ENCODE measurements around the gene MEGF11. TPM values are rescaled to one million over a fixed set of nuclear protein-coding genes. Genes with fewer than 3 reads are reported as not detected.

Gene MEGF11
- total RNA-seq, 4 donors from 2014 or later = 0.87 to 7.3 (median 4.9) TPM

DNA sequence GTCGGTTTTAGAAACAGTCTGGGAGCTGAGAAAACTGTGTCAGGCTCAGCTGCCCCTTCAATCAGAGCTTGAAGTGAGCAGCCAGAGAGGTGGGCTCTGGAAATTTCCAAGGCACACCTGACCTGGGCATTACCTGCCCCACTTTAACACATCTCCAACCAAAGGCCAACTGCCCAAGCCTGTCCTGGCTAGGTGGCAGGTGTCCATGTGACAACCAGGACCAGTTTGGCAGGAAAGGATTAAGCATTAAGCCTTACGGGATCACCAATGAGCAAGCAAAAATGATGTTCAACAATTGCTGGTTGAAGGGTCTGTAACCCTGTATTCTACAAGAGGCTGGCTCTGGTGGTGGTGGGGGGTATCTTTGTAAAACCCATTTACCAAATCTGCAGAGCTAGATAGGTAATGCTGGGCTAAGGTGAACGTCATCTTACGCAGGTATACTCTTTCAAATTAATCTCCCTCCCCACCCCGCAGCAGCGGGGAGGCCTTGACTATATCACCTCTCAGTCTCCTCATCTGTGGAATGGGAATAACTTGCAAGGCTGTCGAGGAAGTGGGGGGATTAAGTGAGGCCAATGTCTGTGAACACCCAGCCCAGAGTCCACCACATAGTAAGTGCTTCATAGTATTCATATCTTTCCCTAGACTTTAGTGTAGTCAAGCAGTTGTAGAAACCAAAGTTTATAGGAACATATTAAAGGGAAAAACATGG is 183.2 kb downstream of the MEGF11 start:
- no peaks in the 10 kb centered on the region for H3K4me1 ChIP-seq
- no peaks in the 10 kb centered on the region for H3K9me3 ChIP-seq
- no peak overlapping the region for H3K27ac ChIP-seq
- TF ChIP-seq, protein P1, sequence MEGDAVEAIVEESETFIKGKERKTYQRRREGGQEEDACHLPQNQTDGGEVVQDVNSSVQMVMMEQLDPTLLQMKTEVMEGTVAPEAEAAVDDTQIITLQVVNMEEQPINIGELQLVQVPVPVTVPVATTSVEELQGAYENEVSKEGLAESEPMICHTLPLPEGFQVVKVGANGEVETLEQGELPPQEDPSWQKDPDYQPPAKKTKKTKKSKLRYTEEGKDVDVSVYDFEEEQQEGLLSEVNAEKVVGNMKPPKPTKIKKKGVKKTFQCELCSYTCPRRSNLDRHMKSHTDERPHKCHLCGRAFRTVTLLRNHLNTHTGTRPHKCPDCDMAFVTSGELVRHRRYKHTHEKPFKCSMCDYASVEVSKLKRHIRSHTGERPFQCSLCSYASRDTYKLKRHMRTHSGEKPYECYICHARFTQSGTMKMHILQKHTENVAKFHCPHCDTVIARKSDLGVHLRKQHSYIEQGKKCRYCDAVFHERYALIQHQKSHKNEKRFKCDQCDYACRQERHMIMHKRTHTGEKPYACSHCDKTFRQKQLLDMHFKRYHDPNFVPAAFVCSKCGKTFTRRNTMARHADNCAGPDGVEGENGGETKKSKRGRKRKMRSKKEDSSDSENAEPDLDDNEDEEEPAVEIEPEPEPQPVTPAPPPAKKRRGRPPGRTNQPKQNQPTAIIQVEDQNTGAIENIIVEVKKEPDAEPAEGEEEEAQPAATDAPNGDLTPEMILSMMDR (IDR thresholded peaks at IDR 0.05) = no peak
- TF ChIP-seq EP300 (IDR thresholded peaks at IDR 0.05) = no peak
- no peak for TF ChIP-seq POLR2A (IDR thresholded peaks at IDR 0.05)
- DNase-seq (ENCODE audit: low spot score in 2 of 2) = no peak
- no peaks in the 10 kb centered on the region for H3K36me3 ChIP-seq
- 91 to 95% methylated on average over 7 of the region's 7 CpGs for WGBS, 2 donors
- H3K27me3 ChIP-seq = peaks cover 4 to 8% of the 10 kb centered on the region in 2 donors
- H3K4me3 ChIP-seq = no peak overlapping the region

DNA sequence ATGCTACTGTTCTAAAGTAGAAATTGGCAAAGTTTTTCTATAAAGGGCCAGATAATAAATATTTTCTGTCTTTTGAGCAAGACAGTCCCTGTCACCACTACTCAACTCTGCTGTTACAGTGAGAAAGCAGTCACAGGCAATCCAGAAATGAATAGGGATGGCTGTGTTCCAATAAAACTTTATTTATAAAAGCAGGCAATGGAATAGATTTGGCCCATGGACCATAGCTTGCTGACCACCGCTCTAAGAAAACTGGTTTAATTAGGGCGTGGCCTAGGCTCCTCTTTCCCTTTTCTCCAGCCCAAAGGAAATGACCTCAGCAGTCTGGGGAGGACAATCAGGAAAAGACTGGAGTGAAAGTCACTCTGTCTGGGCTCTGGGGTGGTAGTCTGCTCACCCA is 183.8 kb downstream of the MEGF11 start:
- DNase-seq (ENCODE audit: low spot score in 2 of 2) = no peak
- peaks cover 4 to 13% of the 10 kb centered on the region in 2 donors for H3K27me3 ChIP-seq
- H3K4me3 ChIP-seq = no peak overlapping the region
- no peaks in the 10 kb centered on the region for H3K9me3 ChIP-seq
- no peaks in the 10 kb centered on the region for H3K4me1 ChIP-seq
- H3K36me3 ChIP-seq = no peaks in the 10 kb centered on the region
- 50 to 65% methylated on average over 2 of the region's 2 CpGs for WGBS, 2 donors
- TF ChIP-seq, protein P1 (IDR thresholded peaks at IDR 0.05) = no peak
- no peak for TF ChIP-seq EP300 (IDR thresholded peaks at IDR 0.05)
- no peak overlapping the region for H3K27ac ChIP-seq

DNA sequence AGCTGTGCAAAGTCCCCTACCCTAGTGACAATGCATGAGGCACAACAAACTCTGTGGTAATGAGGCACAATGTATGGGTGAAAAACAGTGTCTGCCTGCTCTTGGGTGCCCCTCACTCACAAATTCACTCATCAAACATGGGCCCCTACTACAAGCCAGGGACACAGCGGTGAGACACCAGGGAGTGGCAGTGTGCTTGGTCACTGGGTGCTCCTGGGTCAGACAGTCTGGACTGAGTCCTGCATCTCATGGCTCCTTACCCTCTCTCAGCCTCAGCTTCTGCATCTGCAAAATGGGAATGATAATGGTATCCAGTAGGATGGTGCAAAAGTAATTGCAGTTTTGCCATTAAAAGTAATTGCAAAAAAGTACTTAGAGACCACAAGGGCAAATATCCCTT is 184.7 kb downstream of the MEGF11 start:
- H3K27me3 ChIP-seq = peaks cover 4 to 15% of the 10 kb centered on the region in 2 donors
- 90 to 91% methylated on average over 1 of the region's 1 CpG for WGBS, 2 donors
- no peak overlapping the region for H3K27ac ChIP-seq
- TF ChIP-seq, protein P1 (IDR thresholded peaks at IDR 0.05) = no peak
- TF ChIP-seq EP300 (IDR thresholded peaks at IDR 0.05) (no peak), POLR2A (IDR thresholded peaks at IDR 0.05) (no peak)
- H3K9me3 ChIP-seq = no peaks in the 10 kb centered on the region
- DNase-seq (ENCODE audit: low spot score in 2 of 2) = no peak
- no peak overlapping the region for H3K4me3 ChIP-seq
- no peaks in the 10 kb centered on the region for H3K4me1 ChIP-seq
- no peaks in the 10 kb centered on the region for H3K36me3 ChIP-seq

DNA sequence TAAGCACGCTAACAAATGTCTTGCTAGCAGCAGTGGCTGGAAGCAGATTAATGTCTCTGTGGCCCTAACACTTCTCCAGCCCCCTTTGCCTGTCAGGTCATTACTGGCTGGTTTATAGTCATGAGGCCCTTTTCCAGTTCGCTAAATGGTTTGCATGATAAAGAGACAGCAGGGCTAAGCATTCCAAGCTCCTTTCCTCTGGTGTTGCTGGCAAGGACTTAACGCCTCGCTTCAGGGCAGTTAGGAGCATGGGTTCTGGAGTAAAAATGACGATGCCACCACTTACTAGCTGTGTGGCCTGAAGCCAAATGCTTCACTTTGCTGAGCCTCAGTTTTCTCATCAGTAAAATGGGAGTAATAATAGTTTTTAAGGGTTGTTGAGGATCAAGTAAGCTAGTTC is 185.9 kb downstream of the MEGF11 start:
- Histone ChIP-seq H3K9me3 (no peaks in the 10 kb centered on the region), H3K4me3 (no peak overlapping the region), H3K27me3 (peaks cover 4 to 15% of the 10 kb centered on the region in 2 donors), H3K27ac (no peak overlapping the region), H3K36me3 (no peaks in the 10 kb centered on the region), H3K4me1 (no peaks in the 10 kb centered on the region)
- TF ChIP-seq, protein P1 (IDR thresholded peaks at IDR 0.05) = no peak
- TF ChIP-seq EP300 (IDR thresholded peaks at IDR 0.05) (no peak), POLR2A (IDR thresholded peaks at IDR 0.05) (no peak)
- 52 to 55% methylated on average over 5 of the region's 5 CpGs for WGBS, 2 donors
- DNase-seq (ENCODE audit: low spot score in 2 of 2) = no peak

DNA sequence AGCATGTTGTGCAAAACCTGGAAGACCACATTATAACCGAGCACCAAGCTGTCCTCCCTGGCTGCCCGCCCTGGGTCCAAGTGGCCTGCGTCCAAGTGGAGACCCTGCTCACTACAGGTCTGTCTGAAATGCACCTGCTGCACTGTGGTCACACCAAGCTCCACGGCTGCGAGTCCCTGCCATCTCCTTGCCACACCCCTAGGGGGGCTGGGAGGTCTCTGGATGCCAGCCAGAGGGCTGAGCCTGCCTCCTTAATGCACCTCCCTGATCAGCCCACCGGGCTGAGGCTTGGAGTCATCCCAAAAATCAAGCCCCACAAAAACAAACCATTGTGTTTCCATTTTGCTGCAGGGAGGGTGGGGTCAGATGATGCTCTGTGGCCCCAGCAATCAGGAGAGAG is 187.1 kb downstream of the MEGF11 start:
- H3K4me1 ChIP-seq = no peaks in the 10 kb centered on the region
- H3K9me3 ChIP-seq = peaks cover 0 to 7% (median 0%) of the 10 kb centered on the region in 4 donors
- 42 to 54% methylated on average over 6 of the region's 6 CpGs for WGBS, 2 donors
- no peak for DNase-seq (ENCODE audit: low spot score in 2 of 2)
- no peak overlapping the region for H3K27ac ChIP-seq
- TF ChIP-seq EP300 (IDR thresholded peaks at IDR 0.05) (no peak), POLR2A (IDR thresholded peaks at IDR 0.05) (no peak)
- TF ChIP-seq, protein P1 (IDR thresholded peaks at IDR 0.05) = no peak
- no peaks in the 10 kb centered on the region for H3K36me3 ChIP-seq
- H3K4me3 ChIP-seq = no peak overlapping the region
- peaks cover 2 to 15% of the 10 kb centered on the region in 2 donors for H3K27me3 ChIP-seq
